ENCODE data around the gene MYO10.

GRCh38 chr5:16926417-16926816, 9.7 kb downstream of the MYO10 start:
- no peak for TF ChIP-seq POLR2A (IDR thresholded peaks at IDR 0.05)
- no peak for TF ChIP-seq CTCF (IDR thresholded peaks at IDR 0.05)
